Mesenchymal stem cell (in vitro differentiated cells and primary cell): Measurements from ENCODE around the gene SPATA13.
A peak's percentile ranks its signal among the peaks of the same experiment; 100 is the strongest.

Experiments
- DNase-seq: peaks from one replicate; pipeline ENCODE4 v3.0.0-alpha.2; 2013
- H2AFZ ChIP-seq: one replicate; pipeline ENCODE4 v1.6.1; 2013; ENCODE audit warnings: low read depth, mild to moderate bottlenecking, control low read depth, inconsistent platforms, low read length, moderate library complexity
- H2AK5ac ChIP-seq: 2 replicates; pipeline ENCODE4 v1.6.1; 2013; ENCODE audit warnings: low read length, moderate library complexity, mild to moderate bottlenecking, inconsistent platforms; ENCODE audit not compliant: severe bottlenecking
- H2BK120ac ChIP-seq: one replicate; pipeline ENCODE4 v1.6.1; 2013; ENCODE audit warnings: low read depth, mild to moderate bottlenecking, inconsistent platforms, low read length, moderate library complexity
- H2BK12ac ChIP-seq, 2 experiments: one replicate each; pipeline ENCODE4 v1.6.1; 2013; ENCODE audit warnings: inconsistent platforms in 2 of 2, low read length in 2 of 2, mild to moderate bottlenecking in 2 of 2, moderate library complexity in 2 of 2, control low read depth in 1 of 2
- H2BK15ac ChIP-seq: one replicate; pipeline ENCODE4 v1.6.1; 2013; ENCODE audit warnings: mild to moderate bottlenecking, low read depth, inconsistent platforms; ENCODE audit not compliant: poor library complexity, severe bottlenecking
- H2BK5ac ChIP-seq: 2 replicates; pipeline ENCODE4 v1.6.1; 2013; ENCODE audit warnings: low read depth, mild to moderate bottlenecking, low read length, control low read depth, inconsistent platforms; ENCODE audit not compliant: poor library complexity, severe bottlenecking
- H3K14ac ChIP-seq, 2 experiments: one replicate each; pipeline ENCODE4 v1.6.1; 2013; ENCODE audit warnings: inconsistent platforms in 2 of 2, low read length in 2 of 2, control low read depth in 1 of 2, mild to moderate bottlenecking in 1 of 2, moderate library complexity in 1 of 2
- H3K18ac ChIP-seq, 2 experiments: one replicate each; pipeline ENCODE4 v1.6.1; 2013; ENCODE audit warnings: inconsistent platforms in 2 of 2, low read length in 2 of 2, control low read depth in 1 of 2, low read depth in 1 of 2, mild to moderate bottlenecking in 1 of 2
- H3K23ac ChIP-seq, 2 experiments: one replicate each; pipeline ENCODE4 v1.6.1; 2013; ENCODE audit warnings: inconsistent platforms in 2 of 2, low read length in 2 of 2, mild to moderate bottlenecking in 2 of 2, moderate library complexity in 2 of 2, control low read depth in 1 of 2
- H3K27ac ChIP-seq: 2 replicates; pipeline ENCODE4 v1.5.1; 2013; ENCODE audit warnings: mild to moderate bottlenecking, moderate library complexity, low read length, control low read depth, inconsistent platforms; ENCODE audit not compliant: poor library complexity, severe bottlenecking
- H3K27me3 ChIP-seq, 2 experiments: 2 replicates each; pipeline versions ENCODE4 v1.6.1 to v1.7.0; 2013; ENCODE audit warnings: low read length in 2 of 2, mild to moderate bottlenecking in 2 of 2, moderate library complexity in 2 of 2, control low read depth in 1 of 2, inconsistent platforms in 1 of 2; ENCODE audit not compliant: control insufficient read depth in 1 of 2, insufficient read depth in 1 of 2
- H3K36me3 ChIP-seq, 2 experiments: 2 replicates each; pipeline versions ENCODE4 v1.6.1 to v1.7.0; 2013; ENCODE audit warnings: low read length in 2 of 2, control low read depth in 1 of 2, inconsistent platforms in 1 of 2, low read depth in 1 of 2, mild to moderate bottlenecking in 1 of 2; ENCODE audit not compliant: insufficient read depth in 2 of 2, control insufficient read depth in 1 of 2
- H3K4ac ChIP-seq, 2 experiments: one replicate each; pipeline ENCODE4 v1.6.1; 2013; ENCODE audit warnings: inconsistent platforms in 2 of 2, low read length in 2 of 2, mild to moderate bottlenecking in 2 of 2, moderate library complexity in 2 of 2, control low read depth in 1 of 2, low read depth in 1 of 2
- H3K4me1 ChIP-seq: 2 replicates; pipeline ENCODE4 v1.6.1; 2013; ENCODE audit warnings: low read depth, low read length, control low read depth; ENCODE audit not compliant: control insufficient read depth, insufficient read depth
- H3K4me2 ChIP-seq: 2 replicates; pipeline ENCODE4 v1.6.1; 2013; ENCODE audit warnings: low read length, mild to moderate bottlenecking, inconsistent platforms; ENCODE audit not compliant: poor library complexity, severe bottlenecking
- H3K4me3 ChIP-seq, 2 experiments: 2 replicates each; pipeline versions ENCODE4 v1.5.1 to v1.7.0; 2013; ENCODE audit warnings: low read length in 2 of 2, mild to moderate bottlenecking in 2 of 2, control low read depth in 1 of 2, low read depth in 1 of 2; ENCODE audit not compliant: insufficient read depth in 1 of 2
- H3K79me1 ChIP-seq: replicated peaks from 2 replicates; pipeline ENCODE4 v1.6.1; 2013; ENCODE audit warnings: mild to moderate bottlenecking, control low read depth, low read length, inconsistent platforms; ENCODE audit not compliant: poor library complexity, severe bottlenecking
- H3K9ac ChIP-seq: 2 replicates; pipeline ENCODE4 v1.7.0; 2013; ENCODE audit warnings: mild to moderate bottlenecking, low read length, moderate library complexity
- H3K9me3 ChIP-seq: 2 replicates; pipeline ENCODE4 v1.7.0; 2013; ENCODE audit warnings: mild to moderate bottlenecking, low read length; ENCODE audit not compliant: control insufficient read depth
- H4K8ac ChIP-seq: one replicate; pipeline ENCODE4 v1.6.1; 2013; ENCODE audit warnings: inconsistent platforms, mild to moderate bottlenecking, low read length, moderate library complexity
- H4K91ac ChIP-seq: one replicate; pipeline ENCODE4 v1.6.1; 2013; ENCODE audit warnings: mild to moderate bottlenecking, low read length, inconsistent platforms
- WGBS: methylation state at CpG from one replicate; pipeline ENCODE4 v1.1.7; 2013; ENCODE audit warnings: mixed read lengths; 5-methylcytosine and 5-hydroxymethylcytosine counted together

Gene SPATA13

GRCh38 chr13:24123761-24124160, 36.8 kb upstream of the SPATA13 start:
- H3K36me3 ChIP-seq = no peaks in the 10 kb centered on the region
- peaks cover 3% of the 10 kb centered on the region for H3K4me1 ChIP-seq
- peak overlapping the region; percentile 6 for H2BK120ac ChIP-seq
- H3K4ac ChIP-seq = no peak overlapping the region
- no peak overlapping the region for H3K4me2 ChIP-seq
- H2BK15ac ChIP-seq = no peak overlapping the region
- peaks cover 14 to 25% of the 10 kb centered on the region in 2 experiments for H3K27me3 ChIP-seq
- H3K79me1 ChIP-seq = no peaks in the 10 kb centered on the region
- no peak overlapping the region for H4K91ac ChIP-seq
- no peak for DNase-seq
- H4K8ac ChIP-seq = no peak overlapping the region
- no peak overlapping the region for H2BK5ac ChIP-seq
- no peaks in the 10 kb centered on the region for H3K9me3 ChIP-seq
- H3K4me3 ChIP-seq = no peak overlapping the region
- no peak overlapping the region for H3K9ac ChIP-seq
- no peak overlapping the region for H3K23ac ChIP-seq
- H3K14ac ChIP-seq = no peak overlapping the region
- H2AK5ac ChIP-seq = no peak overlapping the region
- 100% methylated on average over 1 of the region's 2 CpGs for WGBS
- no peak overlapping the region for H2AFZ ChIP-seq
- no peak overlapping the region for H3K27ac ChIP-seq
- no peak overlapping the region for H2BK12ac ChIP-seq
- H3K18ac ChIP-seq = no peak overlapping the region

- Histone ChIP-seq H2AK5ac (no peak overlapping the region), H2BK120ac (no peak overlapping the region), H3K4me3 (no peak overlapping the region), H3K27ac (no peak overlapping the region), H3K79me1 (no peaks in the 10 kb centered on the region), H2BK12ac (no peak overlapping the region), H3K18ac (no peak overlapping the region), H4K8ac (no peak overlapping the region), H3K14ac (no peak overlapping the region), H3K4ac (no peak overlapping the region), H3K23ac (no peak overlapping the region), H3K36me3 (no peaks in the 10 kb centered on the region), H3K4me2 (no peak overlapping the region), H3K4me1 (peaks cover 3% of the 10 kb centered on the region), H2AFZ (no peak overlapping the region), H4K91ac (no peak overlapping the region), H3K9ac (no peak overlapping the region), H2BK15ac (no peak overlapping the region), H3K9me3 (no peaks in the 10 kb centered on the region), H2BK5ac (no peak overlapping the region), H3K27me3 (peaks cover 14 to 30% of the 10 kb centered on the region in 2 experiments)
- WGBS = 65% methylated on average over 7 of the region's 9 CpGs
- DNase-seq = no peak
These were observed 35.6 kb upstream of the SPATA13 start for GRCh38 chr13:24124789-24125476.

GRCh38 chr13:24127116-24127631, 33.3 kb upstream of the SPATA13 start:
- peak overlapping the region in 1 of 2 experiments; percentile 43 for H3K23ac ChIP-seq
- H3K27ac ChIP-seq = no peak overlapping the region
- H3K27me3 ChIP-seq = peaks cover 12 to 25% of the 10 kb centered on the region in 2 experiments
- H2BK5ac ChIP-seq = no peak overlapping the region
- peak overlapping the region in 1 of 2 experiments; percentile 38 for H3K4ac ChIP-seq
- WGBS = 50% methylated on average over 1 of the region's 2 CpGs
- H2BK120ac ChIP-seq = no peak overlapping the region
- H3K18ac ChIP-seq = peak overlapping the region; percentile 14 to 76
- H2BK15ac ChIP-seq = peak overlapping the region; percentile 84
- no peak overlapping the region for H3K9ac ChIP-seq
- H2AFZ ChIP-seq = no peak overlapping the region
- peak overlapping the region in 1 of 2 experiments; percentile 68 for H2BK12ac ChIP-seq
- H3K4me2 ChIP-seq = no peak overlapping the region
- no peak overlapping the region for H4K8ac ChIP-seq
- H2AK5ac ChIP-seq = no peak overlapping the region
- no peak overlapping the region for H3K4me3 ChIP-seq
- H3K36me3 ChIP-seq = no peaks in the 10 kb centered on the region
- peak overlapping the region; percentile 44 for H4K91ac ChIP-seq
- peak overlapping the region in 1 of 2 experiments; percentile 57 for H3K14ac ChIP-seq
- peaks cover 3% of the 10 kb centered on the region for H3K4me1 ChIP-seq
- peaks cover 12% of the 10 kb centered on the region for H3K9me3 ChIP-seq
- H3K79me1 ChIP-seq = no peaks in the 10 kb centered on the region
- DNase-seq = peak; percentile 43

GRCh38 chr13:24128112-24128511, 32.4 kb upstream of the SPATA13 start:
- no peak overlapping the region for H2AK5ac ChIP-seq
- H4K8ac ChIP-seq = no peak overlapping the region
- no peak overlapping the region for H3K27ac ChIP-seq
- H3K4me3 ChIP-seq = no peak overlapping the region
- no peak overlapping the region for H3K4me2 ChIP-seq
- H3K79me1 ChIP-seq = no peaks in the 10 kb centered on the region
- no peak overlapping the region for H2BK5ac ChIP-seq
- WGBS = 88% methylated on average over 5 of the region's 5 CpGs
- H2BK12ac ChIP-seq = peak overlapping the region in 1 of 2 experiments; percentile 5
- peaks cover 3% of the 10 kb centered on the region for H3K4me1 ChIP-seq
- no peak overlapping the region for H3K23ac ChIP-seq
- no peak overlapping the region for H2AFZ ChIP-seq
- H3K27me3 ChIP-seq = peaks cover 12 to 21% of the 10 kb centered on the region in 2 experiments
- no peak overlapping the region for H3K18ac ChIP-seq
- H3K4ac ChIP-seq = no peak overlapping the region
- DNase-seq = no peak
- no peaks in the 10 kb centered on the region for H3K36me3 ChIP-seq
- no peak overlapping the region for H4K91ac ChIP-seq
- no peak overlapping the region for H2BK120ac ChIP-seq
- no peak overlapping the region for H3K14ac ChIP-seq
- H3K9ac ChIP-seq = no peak overlapping the region
- H2BK15ac ChIP-seq = no peak overlapping the region
- H3K9me3 ChIP-seq = peaks cover 12% of the 10 kb centered on the region
